HL-60/S4 treated with retinoic acid at 250 ng/mL for 4 days and 3 days (cell line): ENCODE results near the gene BCAS3.

Experiments used
- in situ Hi-C: fragments of 300-500 bp; cut with MboI; formaldehyde crosslinking; loops from 2 replicates; pipeline ENCODE4 v1.7.0; 2022; ENCODE audit warnings: low sequenced_read_pairs

The BCAS3 gene

DNA sequence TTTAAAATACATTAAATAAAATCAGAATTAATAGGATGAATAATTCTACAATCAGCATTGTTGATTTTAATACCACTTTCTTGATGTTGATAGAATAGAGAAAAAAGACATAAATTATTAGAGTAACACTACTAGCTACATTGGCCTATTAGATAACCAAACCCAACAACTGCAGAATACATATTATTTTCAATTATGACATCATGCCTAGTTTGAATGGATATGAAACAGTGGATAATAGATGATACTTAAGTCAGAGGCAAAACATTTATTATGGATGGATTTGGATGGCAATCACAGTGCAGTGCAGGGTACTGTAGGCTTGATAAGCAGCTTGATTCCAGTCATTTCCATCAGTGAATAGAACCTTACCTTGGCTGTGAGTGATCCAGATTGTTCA, 293.1 kb downstream of the BCAS3 start:
- in situ Hi-C loops, result loop anchor here (25.0 kb wide), 1 partner anchor 867 kb away; no protein-coding TSS in a partner anchor

GRCh38 chr17:60971515-60972369, 294.1 kb downstream of the BCAS3 start:
- in situ Hi-C loops, result loop anchor here (25.0 kb wide), 1 partner anchor 866 kb away; no protein-coding TSS in a partner anchor

- in situ Hi-C loops, result loop anchor here (25.0 kb wide), 1 partner anchor 585 kb away; no protein-coding TSS in a partner anchor
Measured at GRCh38 chr17:60976861-60977260, 299.2 kb downstream of the BCAS3 start.

- in situ Hi-C loops, result loop anchor here (25.0 kb wide), 1 partner anchor 573 kb away; no protein-coding TSS in a partner anchor
Measured at GRCh38 chr17:60989379-60989778, 311.7 kb downstream of the BCAS3 start.

DNA sequence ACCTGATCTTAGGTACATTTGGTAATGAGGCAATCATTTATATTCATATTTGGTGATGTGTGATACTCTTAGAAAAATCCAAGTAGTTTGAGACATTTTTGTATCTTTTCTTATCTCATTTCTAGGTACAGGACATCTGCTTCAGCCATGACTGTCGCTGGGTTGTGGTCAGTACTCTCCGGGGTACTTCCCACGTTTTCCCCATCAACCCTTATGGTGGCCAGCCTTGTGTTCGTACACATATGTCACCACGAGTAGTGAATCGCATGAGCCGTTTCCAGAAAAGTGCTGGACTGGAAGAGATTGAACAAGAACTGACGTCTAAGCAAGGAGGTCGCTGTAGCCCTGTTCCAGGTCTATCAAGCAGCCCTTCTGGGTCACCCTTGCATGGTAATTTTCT, 312.2 kb downstream of the BCAS3 start:
- in situ Hi-C loops, result loop anchor here (25.0 kb wide), 1 partner anchor 572 kb away; no protein-coding TSS in a partner anchor

DNA sequence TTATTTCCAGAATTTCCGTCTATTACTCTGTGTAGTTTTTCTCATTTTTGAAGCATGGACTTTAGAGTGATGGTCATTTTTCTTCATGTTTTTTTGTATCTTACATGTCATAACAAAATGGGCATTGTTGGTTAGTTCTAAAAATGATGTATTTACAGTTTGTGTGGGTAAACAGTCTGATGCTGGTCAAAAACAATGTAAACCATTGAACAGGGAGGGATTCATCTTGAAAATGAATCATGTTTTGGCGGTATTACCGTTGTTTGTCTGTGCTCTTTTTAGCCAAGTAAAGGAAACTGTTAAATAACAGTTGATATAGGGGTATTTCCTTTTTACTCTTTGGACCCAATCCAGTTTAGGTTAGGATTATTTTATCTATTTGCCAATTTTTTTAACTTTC, 315.8 kb downstream of the BCAS3 start:
- in situ Hi-C loops, result loop anchor here (25.0 kb wide), 1 partner anchor 569 kb away; no protein-coding TSS in a partner anchor

- in situ Hi-C loops, result loop anchor here (25.0 kb wide), 1 partner anchor 567 kb away; no protein-coding TSS in a partner anchor
Measured at GRCh38 chr17:60995680-60996079, 318.0 kb downstream of the BCAS3 start.

DNA sequence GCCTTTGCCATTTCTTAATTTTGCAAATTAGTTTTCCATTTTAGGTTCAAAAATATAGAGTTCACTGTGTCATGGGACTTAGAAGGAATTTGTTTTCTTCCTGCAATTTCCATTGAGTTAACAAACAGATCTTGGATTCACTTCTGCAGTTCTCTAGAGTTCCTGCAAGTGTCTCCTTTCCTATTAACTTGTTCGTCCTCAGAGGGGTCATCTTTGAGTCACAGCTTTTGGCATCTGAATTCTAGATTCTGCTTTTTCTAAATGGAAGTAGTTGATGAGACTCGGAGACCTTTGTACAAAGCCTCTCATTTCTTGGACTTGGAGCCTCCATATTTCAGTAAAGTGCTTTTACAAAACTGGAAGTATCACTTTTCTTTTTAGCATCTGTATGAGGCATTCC, 323.3 kb downstream of the BCAS3 start:
- in situ Hi-C loops, result loop anchor here (25.0 kb wide), 1 partner anchor 386 kb away; the partner anchor contains the start of gene TBX2

- in situ Hi-C loops, result loop anchor here (25.0 kb wide), 1 partner anchor 385 kb away; the partner anchor contains the start of gene TBX2
Measured at GRCh38 chr17:61002316-61002736, 324.7 kb downstream of the BCAS3 start.

- in situ Hi-C loops, result loop anchor here (25.0 kb wide), 1 partner anchor 382 kb away; the partner anchor contains the start of gene TBX2
Measured at GRCh38 chr17:61005358-61005757, 327.7 kb downstream of the BCAS3 start.

DNA sequence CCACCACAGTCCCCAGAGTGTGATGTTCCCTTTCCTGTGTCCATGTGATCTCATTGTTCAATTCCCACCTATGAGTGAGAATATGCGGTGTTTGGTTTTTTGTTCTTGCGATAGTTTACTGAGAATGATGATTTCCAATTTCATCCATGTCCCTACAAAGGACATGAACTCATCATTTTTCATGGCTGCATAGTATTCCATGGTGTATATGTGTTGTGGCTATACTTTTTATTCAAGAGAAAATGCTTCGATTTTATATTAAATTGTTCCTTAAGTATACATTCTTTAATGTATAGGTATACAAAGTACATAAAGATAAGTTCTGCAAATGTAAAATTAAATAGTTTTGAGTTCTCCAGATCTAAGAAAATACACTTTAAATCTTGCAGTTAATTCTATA, 328.3 kb downstream of the BCAS3 start:
- in situ Hi-C loops, result loop anchor here (25.0 kb wide), 1 partner anchor 381 kb away; the partner anchor contains the start of gene TBX2

DNA sequence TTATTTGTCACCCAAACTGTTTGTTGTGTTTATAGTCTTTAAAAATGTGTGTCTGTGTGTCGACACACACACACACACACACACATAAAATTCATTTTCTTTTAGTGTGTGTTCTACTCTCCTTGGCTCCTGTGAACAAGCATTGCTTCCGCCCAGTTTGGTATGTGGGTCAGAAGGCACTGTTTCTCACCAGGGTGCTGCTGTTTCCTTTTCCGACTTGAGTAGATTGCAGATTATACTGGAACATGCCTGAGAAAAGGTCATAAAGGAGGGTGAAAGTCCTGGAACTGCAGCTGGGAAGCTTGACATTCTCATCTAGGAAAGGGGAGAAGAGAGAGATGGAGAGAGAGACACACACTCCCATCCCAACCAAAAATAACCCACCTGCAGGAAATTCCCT, 330.3 kb downstream of the BCAS3 start:
- in situ Hi-C loops, result loop anchor here (25.0 kb wide), 1 partner anchor 379 kb away; the partner anchor contains the start of gene TBX2

DNA sequence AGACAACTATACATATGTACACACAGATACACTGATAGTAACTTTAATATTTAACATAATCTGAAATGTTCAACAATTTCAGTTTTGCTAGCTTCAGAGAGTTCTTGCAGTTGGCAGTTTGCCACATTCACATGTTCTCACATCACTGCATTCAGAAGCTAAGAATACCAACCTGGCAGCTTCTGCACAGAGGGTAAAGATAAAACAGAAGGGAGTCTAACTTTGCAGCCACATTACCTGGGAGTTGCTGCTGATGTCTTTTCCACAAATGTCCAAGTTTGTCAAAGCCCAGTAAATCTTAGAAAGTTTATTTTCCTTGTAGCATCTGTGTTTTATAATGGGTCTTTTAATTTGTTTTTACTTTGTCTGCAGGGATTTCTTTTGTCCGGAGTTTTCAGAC, 332.0 kb downstream of the BCAS3 start:
- in situ Hi-C loops, result loop anchor here (25.0 kb wide), 1 partner anchor 378 kb away; the partner anchor contains the start of gene TBX2

DNA sequence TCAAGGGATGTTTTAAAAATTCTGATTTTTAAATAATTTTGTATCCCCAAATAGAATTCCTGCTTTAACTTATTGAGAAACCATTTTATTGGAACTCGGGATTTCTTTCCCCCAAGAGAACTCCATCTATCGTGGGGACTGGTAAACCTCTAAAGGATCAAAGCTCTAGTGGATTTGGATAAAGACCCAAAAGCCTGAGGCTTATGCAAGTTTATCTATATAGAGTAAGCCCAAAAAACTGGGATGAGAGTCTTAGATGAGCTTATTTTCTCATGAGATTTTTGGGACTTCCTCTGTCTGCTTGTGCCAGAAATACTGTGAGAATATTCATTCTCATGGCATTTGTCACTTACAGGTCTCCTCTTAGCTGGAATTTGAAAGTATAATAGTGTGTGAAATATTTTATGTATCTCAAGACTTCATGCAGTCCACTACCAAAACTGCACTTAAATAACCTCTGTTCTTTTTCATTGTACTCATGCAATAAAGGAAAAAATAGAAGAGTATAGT, 333.1 kb downstream of the BCAS3 start:
- in situ Hi-C loops, result loop anchor here (25.0 kb wide), 1 partner anchor 377 kb away; the partner anchor contains the start of gene TBX2

DNA sequence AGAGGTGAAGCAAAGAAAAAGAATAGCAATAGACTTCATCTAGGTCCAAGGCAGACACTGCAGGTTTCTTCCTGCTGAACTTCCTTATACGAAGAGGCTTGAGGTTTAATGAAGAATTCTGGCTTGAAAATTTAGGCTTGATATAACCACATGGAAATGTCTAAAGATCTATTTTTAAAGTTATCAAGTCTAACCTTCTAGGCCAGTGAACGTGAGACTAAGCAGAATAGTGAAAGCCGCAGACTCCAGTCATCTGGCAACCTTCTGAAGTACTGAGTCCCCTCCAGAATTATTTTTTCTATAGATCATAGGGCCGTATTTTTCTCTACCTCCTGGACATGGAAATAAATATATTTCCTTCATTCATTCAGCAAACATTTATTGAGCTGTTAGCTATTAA, 333.6 kb downstream of the BCAS3 start:
- in situ Hi-C loops, result loop anchor here (25.0 kb wide), 1 partner anchor 376 kb away; the partner anchor contains the start of gene TBX2

- in situ Hi-C loops, result loop anchor here (25.0 kb wide), 1 partner anchor 371 kb away; the partner anchor contains the start of gene TBX2
Measured at GRCh38 chr17:61015966-61016365, 338.3 kb downstream of the BCAS3 start.

DNA sequence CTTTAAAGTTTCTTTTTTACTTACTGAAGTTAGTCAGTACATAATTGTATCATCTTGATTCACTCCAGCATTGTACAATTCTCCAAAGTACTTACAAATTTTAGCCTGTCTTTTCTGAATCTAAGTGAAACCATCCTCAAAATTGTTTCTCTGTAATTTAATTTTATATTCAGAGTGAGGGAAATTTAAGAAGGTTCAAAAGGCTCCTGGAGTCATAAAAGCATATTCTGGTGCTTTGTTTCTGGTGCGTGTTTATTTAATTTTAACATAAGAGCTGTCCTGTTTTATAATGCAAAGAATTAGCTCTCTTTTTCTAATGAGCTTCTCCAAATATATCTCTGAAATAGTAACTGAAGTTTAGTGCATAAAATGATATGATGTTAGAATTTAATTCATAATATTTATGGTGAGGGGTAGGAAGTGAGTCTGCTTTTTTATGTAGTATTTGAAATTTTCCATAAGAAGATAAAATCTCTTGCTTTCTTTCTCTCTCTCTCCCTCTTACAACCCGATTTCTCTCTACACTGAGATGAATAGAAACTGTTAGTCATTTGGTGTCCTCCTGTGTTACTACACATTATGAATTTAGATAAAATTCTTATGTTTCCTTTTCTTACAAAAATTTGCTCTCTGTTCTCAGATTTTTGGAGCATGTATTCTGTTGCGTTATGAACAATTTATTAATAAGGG, 339.8 kb downstream of the BCAS3 start:
- in situ Hi-C loops, result loop anchor here (25.0 kb wide), 1 partner anchor 370 kb away; the partner anchor contains the start of gene TBX2

- in situ Hi-C loops, result loop anchor here (25.0 kb wide), 1 partner anchor 368 kb away; the partner anchor contains the start of gene TBX2
Measured at GRCh38 chr17:61018938-61019337, 341.3 kb downstream of the BCAS3 start.

GRCh38 chr17:61023996-61024395, 346.3 kb downstream of the BCAS3 start:
- in situ Hi-C loops, result loop anchor here (25.0 kb wide), 1 partner anchor 363 kb away; the partner anchor contains the start of gene TBX2

DNA sequence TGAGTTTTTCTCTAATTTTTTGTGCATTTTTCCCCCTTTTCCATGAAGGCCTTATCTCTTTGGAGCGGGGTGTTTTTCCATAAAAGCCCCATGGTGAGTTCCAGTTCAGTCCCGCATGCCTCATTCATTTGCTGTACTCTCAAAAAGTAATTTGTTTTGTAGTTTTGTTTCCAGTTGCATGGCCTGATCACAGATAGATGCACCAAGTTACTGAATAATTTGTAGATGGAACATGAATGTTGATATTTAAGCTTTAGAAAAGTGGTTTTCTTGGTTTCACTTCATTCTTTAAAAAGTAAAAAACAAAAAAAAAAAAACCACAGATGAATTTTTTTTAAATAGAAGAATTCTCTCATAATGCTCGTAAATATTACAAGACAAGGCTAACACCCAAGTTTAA, 349.2 kb downstream of the BCAS3 start:
- in situ Hi-C loops, result no loop called here
